ENCODE results near the gene LURAP1L.

The LURAP1L gene

GRCh38 chr9:12759761-12760160 lies 15.1 kb upstream of the LURAP1L start:
- Histone ChIP-seq H3K9me3 (ENCODE audit: control insufficient read depth, insufficient read depth, low read length) (no peaks in the 10 kb centered on the region), H3K9ac (ENCODE audit: low read depth, low read length) (no peak overlapping the region), H3K27me3 (ENCODE audit: control insufficient read depth, insufficient read depth, low read length) (no peaks in the 10 kb centered on the region), H3K36me3 (ENCODE audit: control insufficient read depth, insufficient read depth, low read length) (no peaks in the 10 kb centered on the region), H3K4me3 (ENCODE audit: low read depth, low read length) (no peak overlapping the region), H3K4me1 (ENCODE audit: control insufficient read depth, insufficient read depth, low read length) (peaks cover 3% of the 10 kb centered on the region)

GRCh38 chr9:12760758-12761157 lies 14.1 kb upstream of the LURAP1L start:
- Histone ChIP-seq H3K36me3 (ENCODE audit: control insufficient read depth, insufficient read depth, low read length) (no peaks in the 10 kb centered on the region), H3K4me1 (ENCODE audit: control insufficient read depth, insufficient read depth, low read length) (peaks cover 9% of the 10 kb centered on the region), H3K27me3 (ENCODE audit: control insufficient read depth, insufficient read depth, low read length) (no peaks in the 10 kb centered on the region), H3K9ac (ENCODE audit: low read depth, low read length) (no peak overlapping the region), H3K4me3 (ENCODE audit: low read depth, low read length) (no peak overlapping the region), H3K9me3 (ENCODE audit: control insufficient read depth, insufficient read depth, low read length) (no peaks in the 10 kb centered on the region)

GRCh38 chr9:12764150-12764549 lies 10.7 kb upstream of the LURAP1L start:
- Histone ChIP-seq H3K36me3 (ENCODE audit: control insufficient read depth, insufficient read depth, low read length) (no peaks in the 10 kb centered on the region), H3K4me1 (ENCODE audit: control insufficient read depth, insufficient read depth, low read length) (peaks cover 9% of the 10 kb centered on the region), H3K27me3 (ENCODE audit: control insufficient read depth, insufficient read depth, low read length) (no peaks in the 10 kb centered on the region), H3K4me3 (ENCODE audit: low read depth, low read length) (no peak overlapping the region), H3K9me3 (ENCODE audit: control insufficient read depth, insufficient read depth, low read length) (no peaks in the 10 kb centered on the region), H3K9ac (ENCODE audit: low read depth, low read length) (no peak overlapping the region)

GRCh38 chr9:12765088-12765798 lies 9.6 kb upstream of the LURAP1L start:
- H3K27me3 ChIP-seq (ENCODE audit: control insufficient read depth, insufficient read depth, low read length), result no peaks in the 10 kb centered on the region
- H3K36me3 ChIP-seq (ENCODE audit: control insufficient read depth, insufficient read depth, low read length), result no peaks in the 10 kb centered on the region
- no peaks in the 10 kb centered on the region for H3K9me3 ChIP-seq (ENCODE audit: control insufficient read depth, insufficient read depth, low read length)
- no peak overlapping the region for H3K9ac ChIP-seq (ENCODE audit: low read depth, low read length)
- peaks cover 9% of the 10 kb centered on the region for H3K4me1 ChIP-seq (ENCODE audit: control insufficient read depth, insufficient read depth, low read length)
- no peak overlapping the region for H3K4me3 ChIP-seq (ENCODE audit: low read depth, low read length)

GRCh38 chr9:12766357-12766756 lies 8.5 kb upstream of the LURAP1L start:
- Histone ChIP-seq H3K4me1 (ENCODE audit: control insufficient read depth, insufficient read depth, low read length) (peaks cover 9% of the 10 kb centered on the region), H3K36me3 (ENCODE audit: control insufficient read depth, insufficient read depth, low read length) (no peaks in the 10 kb centered on the region), H3K9me3 (ENCODE audit: control insufficient read depth, insufficient read depth, low read length) (no peaks in the 10 kb centered on the region), H3K4me3 (ENCODE audit: low read depth, low read length) (no peak overlapping the region), H3K27me3 (ENCODE audit: control insufficient read depth, insufficient read depth, low read length) (no peaks in the 10 kb centered on the region), H3K9ac (ENCODE audit: low read depth, low read length) (no peak overlapping the region)

GRCh38 chr9:12770261-12770660 lies 4.6 kb upstream of the LURAP1L start:
- H3K9me3 ChIP-seq (ENCODE audit: control insufficient read depth, insufficient read depth, low read length), result no peaks in the 10 kb centered on the region
- H3K36me3 ChIP-seq (ENCODE audit: control insufficient read depth, insufficient read depth, low read length), result no peaks in the 10 kb centered on the region
- peaks cover 5% of the 10 kb centered on the region for H3K27me3 ChIP-seq (ENCODE audit: control insufficient read depth, insufficient read depth, low read length)
- H3K9ac ChIP-seq (ENCODE audit: low read depth, low read length), result no peak overlapping the region
- H3K4me3 ChIP-seq (ENCODE audit: low read depth, low read length), result no peak overlapping the region
- peaks cover 1% of the 10 kb centered on the region for H3K4me1 ChIP-seq (ENCODE audit: control insufficient read depth, insufficient read depth, low read length)

- Histone ChIP-seq H3K9me3 (ENCODE audit: control insufficient read depth, insufficient read depth, low read length) (no peaks in the 10 kb centered on the region), H3K4me1 (ENCODE audit: control insufficient read depth, insufficient read depth, low read length) (no peaks in the 10 kb centered on the region), H3K9ac (ENCODE audit: low read depth, low read length) (no peak overlapping the region), H3K4me3 (ENCODE audit: low read depth, low read length) (no peak overlapping the region), H3K36me3 (ENCODE audit: control insufficient read depth, insufficient read depth, low read length) (no peaks in the 10 kb centered on the region), H3K27me3 (ENCODE audit: control insufficient read depth, insufficient read depth, low read length) (peaks cover 7% of the 10 kb centered on the region)
These were observed 2.9 kb upstream of the LURAP1L start for GRCh38 chr9:12771891-12772290.

GRCh38 chr9:12773562-12773961 lies 1.3 kb upstream of the LURAP1L start:
- no peak overlapping the region for H3K9ac ChIP-seq (ENCODE audit: low read depth, low read length)
- H3K27me3 ChIP-seq (ENCODE audit: control insufficient read depth, insufficient read depth, low read length), result peaks cover 11% of the 10 kb centered on the region
- no peaks in the 10 kb centered on the region for H3K36me3 ChIP-seq (ENCODE audit: control insufficient read depth, insufficient read depth, low read length)
- no peaks in the 10 kb centered on the region for H3K9me3 ChIP-seq (ENCODE audit: control insufficient read depth, insufficient read depth, low read length)
- H3K4me3 ChIP-seq (ENCODE audit: low read depth, low read length), result no peak overlapping the region
- no peaks in the 10 kb centered on the region for H3K4me1 ChIP-seq (ENCODE audit: control insufficient read depth, insufficient read depth, low read length)

GRCh38 chr9:12775679-12776512 lies 1.1 kb downstream of the LURAP1L start:
- peak overlapping the region; percentile 87 for H3K4me3 ChIP-seq (ENCODE audit: low read depth, low read length)
- peaks cover 11% of the 10 kb centered on the region for H3K27me3 ChIP-seq (ENCODE audit: control insufficient read depth, insufficient read depth, low read length)
- H3K36me3 ChIP-seq (ENCODE audit: control insufficient read depth, insufficient read depth, low read length), result no peaks in the 10 kb centered on the region
- H3K9ac ChIP-seq (ENCODE audit: low read depth, low read length), result peak overlapping the region; percentile 51
- no peaks in the 10 kb centered on the region for H3K9me3 ChIP-seq (ENCODE audit: control insufficient read depth, insufficient read depth, low read length)
- no peaks in the 10 kb centered on the region for H3K4me1 ChIP-seq (ENCODE audit: control insufficient read depth, insufficient read depth, low read length)

- no peaks in the 10 kb centered on the region for H3K9me3 ChIP-seq (ENCODE audit: control insufficient read depth, insufficient read depth, low read length)
- H3K27me3 ChIP-seq (ENCODE audit: control insufficient read depth, insufficient read depth, low read length), result peaks cover 11% of the 10 kb centered on the region
- H3K4me1 ChIP-seq (ENCODE audit: control insufficient read depth, insufficient read depth, low read length), result no peaks in the 10 kb centered on the region
- no peak overlapping the region for H3K9ac ChIP-seq (ENCODE audit: low read depth, low read length)
- peak overlapping the region; percentile 87 for H3K4me3 ChIP-seq (ENCODE audit: low read depth, low read length)
- no peaks in the 10 kb centered on the region for H3K36me3 ChIP-seq (ENCODE audit: control insufficient read depth, insufficient read depth, low read length)
These were observed 1.8 kb downstream of the LURAP1L start for GRCh38 chr9:12776513-12777055.

- Histone ChIP-seq H3K27me3 (ENCODE audit: control insufficient read depth, insufficient read depth, low read length) (peaks cover 11% of the 10 kb centered on the region), H3K36me3 (ENCODE audit: control insufficient read depth, insufficient read depth, low read length) (no peaks in the 10 kb centered on the region), H3K9me3 (ENCODE audit: control insufficient read depth, insufficient read depth, low read length) (no peaks in the 10 kb centered on the region), H3K9ac (ENCODE audit: low read depth, low read length) (no peak overlapping the region), H3K4me3 (ENCODE audit: low read depth, low read length) (no peak overlapping the region), H3K4me1 (ENCODE audit: control insufficient read depth, insufficient read depth, low read length) (no peaks in the 10 kb centered on the region)
These were observed 2.6 kb downstream of the LURAP1L start for GRCh38 chr9:12777121-12778022.

All from iPS-15b (cell line).